WTC11 (cell line): ENCODE results near the gene DYNC2LI1.

Experiments
- TEAD4 ChIP-seq: sonication (generic); formaldehyde crosslinking; IDR thresholded peaks from 2 replicates; pipeline ENCODE4 v1.8.0; 2022; ENCODE audit warnings: mild to moderate bottlenecking, missing genetic modification reagents
- ZNF121 ChIP-seq: sonication (generic); formaldehyde crosslinking; IDR thresholded peaks from 2 replicates; pipeline ENCODE4 v1.8.0; 2023; ENCODE audit warnings: missing genetic modification reagents
- TF ChIP-seq, protein P1 (sequence below): fragments of 200-600 bp; IDR thresholded peaks from 2 replicates; pipeline ENCODE4 v1.8.0; 2022; ENCODE audit warnings: antibody characterized with exemption
- TF ChIP-seq, protein P2 (sequence below): sonication (generic); formaldehyde crosslinking; IDR thresholded peaks from 2 replicates; pipeline ENCODE4 v1.8.0; 2022; ENCODE audit warnings: missing genetic modification reagents

DNA sequence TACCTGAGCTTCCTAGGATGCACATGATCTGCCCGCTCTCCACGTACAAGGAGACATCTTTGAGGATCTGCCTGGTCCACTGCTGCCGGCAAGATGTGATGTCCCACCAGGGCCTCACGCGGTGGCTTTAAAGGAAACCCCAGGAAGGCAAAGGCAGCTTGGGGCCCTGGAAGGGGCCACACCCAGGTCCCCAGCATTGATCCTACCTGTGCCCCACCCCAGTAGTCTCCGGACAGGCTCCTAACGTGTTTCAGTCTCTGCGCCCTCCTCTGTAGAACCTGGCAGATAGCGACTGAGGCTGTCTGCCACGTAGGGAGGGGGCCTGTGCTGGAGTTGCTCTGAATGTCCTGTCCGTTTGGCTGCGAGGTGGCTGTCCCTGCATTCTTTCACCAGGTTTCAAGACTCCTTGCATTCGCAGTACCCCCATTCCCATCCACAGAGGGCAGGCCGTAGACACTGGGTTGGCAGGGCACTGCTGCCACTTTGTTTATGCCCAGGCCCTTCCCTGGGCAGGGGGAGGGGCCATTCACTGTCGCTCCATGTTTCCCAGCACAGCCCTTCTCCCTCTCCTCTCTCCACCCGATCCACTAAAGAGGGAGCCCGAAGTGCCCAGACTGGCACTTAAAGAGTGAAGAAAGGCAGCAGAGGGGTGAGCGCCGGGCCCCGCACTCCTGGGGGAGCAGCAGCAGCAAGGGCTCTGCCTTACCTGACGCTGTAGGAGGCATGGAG is 64.2 kb downstream of the DYNC2LI1 start:
- no peak for TF ChIP-seq TEAD4 (CRISPR knock-in tag)
- TF ChIP-seq, protein P1, sequence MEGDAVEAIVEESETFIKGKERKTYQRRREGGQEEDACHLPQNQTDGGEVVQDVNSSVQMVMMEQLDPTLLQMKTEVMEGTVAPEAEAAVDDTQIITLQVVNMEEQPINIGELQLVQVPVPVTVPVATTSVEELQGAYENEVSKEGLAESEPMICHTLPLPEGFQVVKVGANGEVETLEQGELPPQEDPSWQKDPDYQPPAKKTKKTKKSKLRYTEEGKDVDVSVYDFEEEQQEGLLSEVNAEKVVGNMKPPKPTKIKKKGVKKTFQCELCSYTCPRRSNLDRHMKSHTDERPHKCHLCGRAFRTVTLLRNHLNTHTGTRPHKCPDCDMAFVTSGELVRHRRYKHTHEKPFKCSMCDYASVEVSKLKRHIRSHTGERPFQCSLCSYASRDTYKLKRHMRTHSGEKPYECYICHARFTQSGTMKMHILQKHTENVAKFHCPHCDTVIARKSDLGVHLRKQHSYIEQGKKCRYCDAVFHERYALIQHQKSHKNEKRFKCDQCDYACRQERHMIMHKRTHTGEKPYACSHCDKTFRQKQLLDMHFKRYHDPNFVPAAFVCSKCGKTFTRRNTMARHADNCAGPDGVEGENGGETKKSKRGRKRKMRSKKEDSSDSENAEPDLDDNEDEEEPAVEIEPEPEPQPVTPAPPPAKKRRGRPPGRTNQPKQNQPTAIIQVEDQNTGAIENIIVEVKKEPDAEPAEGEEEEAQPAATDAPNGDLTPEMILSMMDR = no peak
- TF ChIP-seq, protein P2, sequence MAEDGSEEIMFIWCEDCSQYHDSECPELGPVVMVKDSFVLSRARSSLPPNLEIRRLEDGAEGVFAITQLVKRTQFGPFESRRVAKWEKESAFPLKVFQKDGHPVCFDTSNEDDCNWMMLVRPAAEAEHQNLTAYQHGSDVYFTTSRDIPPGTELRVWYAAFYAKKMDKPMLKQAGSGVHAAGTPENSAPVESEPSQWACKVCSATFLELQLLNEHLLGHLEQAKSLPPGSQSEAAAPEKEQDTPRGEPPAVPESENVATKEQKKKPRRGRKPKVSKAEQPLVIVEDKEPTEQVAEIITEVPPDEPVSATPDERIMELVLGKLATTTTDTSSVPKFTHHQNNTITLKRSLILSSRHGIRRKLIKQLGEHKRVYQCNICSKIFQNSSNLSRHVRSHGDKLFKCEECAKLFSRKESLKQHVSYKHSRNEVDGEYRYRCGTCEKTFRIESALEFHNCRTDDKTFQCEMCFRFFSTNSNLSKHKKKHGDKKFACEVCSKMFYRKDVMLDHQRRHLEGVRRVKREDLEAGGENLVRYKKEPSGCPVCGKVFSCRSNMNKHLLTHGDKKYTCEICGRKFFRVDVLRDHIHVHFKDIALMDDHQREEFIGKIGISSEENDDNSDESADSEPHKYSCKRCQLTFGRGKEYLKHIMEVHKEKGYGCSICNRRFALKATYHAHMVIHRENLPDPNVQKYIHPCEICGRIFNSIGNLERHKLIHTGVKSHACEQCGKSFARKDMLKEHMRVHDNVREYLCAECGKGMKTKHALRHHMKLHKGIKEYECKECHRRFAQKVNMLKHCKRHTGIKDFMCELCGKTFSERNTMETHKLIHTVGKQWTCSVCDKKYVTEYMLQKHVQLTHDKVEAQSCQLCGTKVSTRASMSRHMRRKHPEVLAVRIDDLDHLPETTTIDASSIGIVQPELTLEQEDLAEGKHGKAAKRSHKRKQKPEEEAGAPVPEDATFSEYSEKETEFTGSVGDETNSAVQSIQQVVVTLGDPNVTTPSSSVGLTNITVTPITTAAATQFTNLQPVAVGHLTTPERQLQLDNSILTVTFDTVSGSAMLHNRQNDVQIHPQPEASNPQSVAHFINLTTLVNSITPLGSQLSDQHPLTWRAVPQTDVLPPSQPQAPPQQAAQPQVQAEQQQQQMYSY (CRISPR knock-in tag) = no peak
- no peak for TF ChIP-seq ZNF121 (CRISPR knock-in tag)
